ENCODE measurements around the gene TMEM17. TPM values are rescaled to one million over a fixed set of nuclear protein-coding genes. Genes with fewer than 3 reads are reported as not detected.
A peak's percentile ranks its signal among the peaks of the same experiment; 100 is the strongest.

TMEM17 gene
- total and polyA plus RNA-seq, 2 of the 13 experiments (the other 11 are each of a cell fraction or from before 2014, with no cell fraction given) = 0.22 to 0.50 TPM

- TF ChIP-seq, protein P1, sequence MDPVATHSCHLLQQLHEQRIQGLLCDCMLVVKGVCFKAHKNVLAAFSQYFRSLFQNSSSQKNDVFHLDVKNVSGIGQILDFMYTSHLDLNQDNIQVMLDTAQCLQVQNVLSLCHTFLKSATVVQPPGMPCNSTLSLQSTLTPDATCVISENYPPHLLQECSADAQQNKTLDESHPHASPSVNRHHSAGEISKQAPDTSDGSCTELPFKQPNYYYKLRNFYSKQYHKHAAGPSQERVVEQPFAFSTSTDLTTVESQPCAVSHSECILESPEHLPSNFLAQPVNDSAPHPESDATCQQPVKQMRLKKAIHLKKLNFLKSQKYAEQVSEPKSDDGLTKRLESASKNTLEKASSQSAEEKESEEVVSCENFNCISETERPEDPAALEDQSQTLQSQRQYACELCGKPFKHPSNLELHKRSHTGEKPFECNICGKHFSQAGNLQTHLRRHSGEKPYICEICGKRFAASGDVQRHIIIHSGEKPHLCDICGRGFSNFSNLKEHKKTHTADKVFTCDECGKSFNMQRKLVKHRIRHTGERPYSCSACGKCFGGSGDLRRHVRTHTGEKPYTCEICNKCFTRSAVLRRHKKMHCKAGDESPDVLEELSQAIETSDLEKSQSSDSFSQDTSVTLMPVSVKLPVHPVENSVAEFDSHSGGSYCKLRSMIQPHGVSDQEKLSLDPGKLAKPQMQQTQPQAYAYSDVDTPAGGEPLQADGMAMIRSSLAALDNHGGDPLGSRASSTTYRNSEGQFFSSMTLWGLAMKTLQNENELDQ (CRISPR knock-in tag; IDR thresholded peaks at IDR 0.05; ENCODE audit: borderline replicate concordance) = no peak
- peak; percentile 47; the same call in 1 of the 2 replicates for TF ChIP-seq ZBTB21 (CRISPR knock-in tag; IDR thresholded peaks at IDR 0.05)
- no peak for TF ChIP-seq AGO2 (optimal IDR thresholded peaks at IDR 0.05; ENCODE audit: low read depth, low read length)
- peak; percentile 46; the same call in 1 of the 2 replicates for TF ChIP-seq MXD4 (CRISPR knock-in tag; IDR thresholded peaks at IDR 0.05)
- no peak for TF ChIP-seq PCBP2 (optimal IDR thresholded peaks at IDR 0.05; ENCODE audit: low read depth, low read length, poor library complexity, severe bottlenecking)
- TF ChIP-seq SCMH1 (CRISPR knock-in tag; IDR thresholded peaks at IDR 0.05; ENCODE audit: borderline replicate concordance) = no peak
- TF ChIP-seq SP140L (CRISPR knock-in tag; IDR thresholded peaks at IDR 0.05; ENCODE audit: borderline replicate concordance) = peak; percentile 51; the same call in 1 of the 2 replicates
- TF ChIP-seq SRSF9 (IDR thresholded peaks at IDR 0.05; ENCODE audit: borderline replicate concordance, insufficient read depth, low read depth, low read length, poor library complexity, severe bottlenecking) = no peak
- peak; percentile 90; the same call in 1 of the 2 replicates for TF ChIP-seq ZNF746 (CRISPR knock-in tag; IDR thresholded peaks at IDR 0.05)
- TF ChIP-seq ZSCAN22 (CRISPR knock-in tag; IDR thresholded peaks at IDR 0.05) = no peak
- TF ChIP-seq SMAD3 (CRISPR knock-in tag; IDR thresholded peaks at IDR 0.05) = peak; percentile 91
- no peak; the same call in 1 of the 2 replicates for TF ChIP-seq ZNF138 (CRISPR knock-in tag; IDR thresholded peaks at IDR 0.05; ENCODE audit: low read depth)
- no peak for TF ChIP-seq ZNF512 (CRISPR knock-in tag; IDR thresholded peaks at IDR 0.05)
- TF ChIP-seq MYNN (CRISPR knock-in tag; IDR thresholded peaks at IDR 0.05; ENCODE audit: low read depth) = no peak
- TF ChIP-seq CHCHD3 (CRISPR knock-in tag; IDR thresholded peaks at IDR 0.05) = no peak
- TF ChIP-seq KDM5B (CRISPR knock-in tag; IDR thresholded peaks at IDR 0.05; ENCODE audit: borderline replicate concordance) = peak; percentile 69; the same call in 1 of the 2 replicates
- TF ChIP-seq ZBTB20 (CRISPR knock-in tag; IDR thresholded peaks at IDR 0.05; ENCODE audit: borderline replicate concordance, low read depth) = peak; percentile 77; the same call in 1 of the 2 replicates
- TF ChIP-seq TSC22D2 (CRISPR knock-in tag; IDR thresholded peaks at IDR 0.05; ENCODE audit: borderline replicate concordance) = peak; percentile 90; the same call in 1 of the 2 replicates
- peak; percentile 98 for TF ChIP-seq RARA (CRISPR knock-in tag; IDR thresholded peaks at IDR 0.05)
- peak; percentile 51; the same call in 1 of the 2 replicates for TF ChIP-seq ZFP90 (CRISPR knock-in tag; IDR thresholded peaks at IDR 0.05; ENCODE audit: borderline replicate concordance)
- TF ChIP-seq ZBTB25 (CRISPR knock-in tag; IDR thresholded peaks at IDR 0.05) = peak; percentile 70
- TF ChIP-seq BCL6 (CRISPR knock-in tag; IDR thresholded peaks at IDR 0.05) = peak; percentile 86
- TF ChIP-seq ONECUT2 (CRISPR knock-in tag; IDR thresholded peaks at IDR 0.05) = peak; percentile 51; the same call in 1 of the 2 replicates
Measured at GRCh38 chr2:62526531-62527381, 20.8 kb upstream of the TMEM17 start (continued).
